Lower lobe of right lung (tissue), 2 donors: ENCODE measurements around the gene SRP19. TPM values are rescaled to one million over a fixed set of nuclear protein-coding genes. Genes with fewer than 3 reads are reported as not detected.

Experiments
- ATAC-seq, 2 donors: fragments of 200-7000 bp; cut with Tn5 transposase; one replicate each; pipeline ENCODE4 v1.9.1; 2020 to 2022; ENCODE audit warnings: mild to moderate bottlenecking in 2 of 2, moderate library complexity in 2 of 2
- DNase-seq: peaks from one replicate; pipeline ENCODE4 v3.0.0-alpha.2; 2020
- H3K27ac ChIP-seq: fragments of 200-600 bp; one replicate; pipeline ENCODE4 v1.8.0; 2022
- H3K27me3 ChIP-seq: fragments of 200-600 bp; one replicate; pipeline ENCODE4 v1.8.0; 2022; ENCODE audit warnings: low read depth
- H3K36me3 ChIP-seq: fragments of 200-600 bp; one replicate; pipeline ENCODE4 v1.8.0; 2022; ENCODE audit warnings: mild to moderate bottlenecking
- H3K4me1 ChIP-seq: fragments of 200-600 bp; one replicate; pipeline ENCODE4 v1.8.0; 2022
- H3K4me3 ChIP-seq: fragments of 200-600 bp; one replicate; pipeline ENCODE4 v1.8.0; 2022; ENCODE audit warnings: mild to moderate bottlenecking
- H3K9me3 ChIP-seq: fragments of 200-600 bp; one replicate; pipeline ENCODE4 v1.8.0; 2022
- intact Hi-C: fragments of 100-400 bp; cut with DNase I; formaldehyde crosslinking; loops from one replicate; pipeline ENCODE4 v1.11.0; 2022
- total RNA-seq: library from RNA; stranded (reverse); fragmentation: NEBNext Ultra II Directional; extraction: Animal tissue kit (Norgen Biotek cat#: 25700); gene quantifications from one replicate; pipeline ENCODE4 v1.2.1, GENCODE V29; 2021
- TF ChIP-seq, protein P1 (sequence below): fragments of 200-600 bp; IDR thresholded peaks from one replicate; pipeline ENCODE4 v1.8.0; 2022; ENCODE audit warnings: antibody characterized with exemption, mild to moderate bottlenecking
- donor health status: DM: no; HTN: yes; CAD: no; lungs with severe emphysema.

Gene SRP19
- total RNA-seq, 1 donor from 2014 or later: 29.5 TPM

DNA sequence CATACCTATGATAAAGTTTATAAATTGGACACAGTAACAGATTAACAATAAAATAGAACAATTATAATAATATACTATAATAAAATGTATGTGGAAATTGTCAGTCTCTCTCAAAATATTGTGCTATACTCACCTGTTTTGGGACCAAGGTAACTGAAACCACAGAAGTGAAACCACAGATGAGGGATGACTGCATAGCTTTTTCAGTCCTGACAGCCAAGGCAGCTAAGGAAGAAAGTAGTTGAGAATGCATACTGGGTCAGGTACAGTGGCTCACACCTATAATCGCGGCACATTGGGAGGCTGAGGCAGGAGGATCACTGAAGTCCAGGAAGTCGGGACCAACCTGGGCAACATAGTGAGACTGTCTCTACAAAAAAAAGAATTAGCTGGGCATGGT lies 8.9 kb downstream of the SRP19 start:
- H3K36me3 ChIP-seq: peaks cover 69% of the 10 kb centered on the region
- H3K27me3 ChIP-seq: no peaks in the 10 kb centered on the region
- ATAC-seq: no peak
- no peak overlapping the region for H3K27ac ChIP-seq
- intact Hi-C loops: no loop called here
- H3K4me3 ChIP-seq: no peak overlapping the region
- H3K4me1 ChIP-seq: no peaks in the 10 kb centered on the region
- no peaks in the 10 kb centered on the region for H3K9me3 ChIP-seq
- no peak for DNase-seq
- TF ChIP-seq, protein P1, sequence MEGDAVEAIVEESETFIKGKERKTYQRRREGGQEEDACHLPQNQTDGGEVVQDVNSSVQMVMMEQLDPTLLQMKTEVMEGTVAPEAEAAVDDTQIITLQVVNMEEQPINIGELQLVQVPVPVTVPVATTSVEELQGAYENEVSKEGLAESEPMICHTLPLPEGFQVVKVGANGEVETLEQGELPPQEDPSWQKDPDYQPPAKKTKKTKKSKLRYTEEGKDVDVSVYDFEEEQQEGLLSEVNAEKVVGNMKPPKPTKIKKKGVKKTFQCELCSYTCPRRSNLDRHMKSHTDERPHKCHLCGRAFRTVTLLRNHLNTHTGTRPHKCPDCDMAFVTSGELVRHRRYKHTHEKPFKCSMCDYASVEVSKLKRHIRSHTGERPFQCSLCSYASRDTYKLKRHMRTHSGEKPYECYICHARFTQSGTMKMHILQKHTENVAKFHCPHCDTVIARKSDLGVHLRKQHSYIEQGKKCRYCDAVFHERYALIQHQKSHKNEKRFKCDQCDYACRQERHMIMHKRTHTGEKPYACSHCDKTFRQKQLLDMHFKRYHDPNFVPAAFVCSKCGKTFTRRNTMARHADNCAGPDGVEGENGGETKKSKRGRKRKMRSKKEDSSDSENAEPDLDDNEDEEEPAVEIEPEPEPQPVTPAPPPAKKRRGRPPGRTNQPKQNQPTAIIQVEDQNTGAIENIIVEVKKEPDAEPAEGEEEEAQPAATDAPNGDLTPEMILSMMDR: no peak

DNA sequence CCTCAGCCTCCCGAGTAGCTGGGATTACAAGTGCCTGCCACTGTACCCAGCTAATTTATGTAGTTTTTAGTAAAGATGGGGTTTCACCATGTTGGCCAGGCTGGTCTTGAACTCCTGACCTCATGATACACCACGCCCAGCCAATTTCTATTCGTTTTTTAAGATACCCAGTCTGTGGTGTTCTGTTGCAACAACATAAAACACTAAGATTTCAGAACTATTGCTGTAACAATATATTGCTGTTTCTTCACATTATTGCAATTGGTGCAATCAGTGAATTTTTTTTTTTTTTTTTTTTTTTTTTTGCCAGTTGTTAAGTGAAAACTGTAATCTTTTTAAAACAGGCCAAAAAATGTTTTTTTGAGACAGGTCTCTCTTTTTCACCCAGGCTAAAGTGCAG lies 9.9 kb downstream of the SRP19 start:
- Histone ChIP-seq H3K4me3 (no peak overlapping the region), H3K27me3 (no peaks in the 10 kb centered on the region), H3K36me3 (peaks cover 66% of the 10 kb centered on the region), H3K9me3 (no peaks in the 10 kb centered on the region), H3K4me1 (no peaks in the 10 kb centered on the region), H3K27ac (no peak overlapping the region)
- TF ChIP-seq, protein P1: no peak
- DNase-seq: no peak
- intact Hi-C loops: no loop called here
- no peak for ATAC-seq

DNA sequence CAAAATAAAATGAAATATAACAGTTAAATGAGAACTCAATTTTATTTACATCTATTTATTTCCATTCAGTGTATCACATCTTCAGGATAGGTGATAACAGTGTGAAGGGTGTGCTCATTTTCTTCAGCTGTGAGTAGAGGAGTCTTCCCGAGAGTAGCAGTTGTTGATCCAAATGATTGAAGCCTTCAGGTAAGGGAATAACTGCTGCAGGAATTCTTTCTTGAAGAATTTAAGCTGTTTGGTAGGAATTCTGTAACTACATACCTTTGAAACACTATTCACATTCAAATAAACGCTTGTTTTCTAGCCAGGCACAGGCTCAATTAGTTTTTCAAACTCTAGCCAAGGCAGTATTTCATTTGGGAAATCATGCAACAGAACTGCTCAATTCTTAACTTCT lies 15.3 kb downstream of the SRP19 start:
- TF ChIP-seq, protein P1: no peak
- no peaks in the 10 kb centered on the region for H3K4me1 ChIP-seq
- H3K27me3 ChIP-seq: no peaks in the 10 kb centered on the region
- intact Hi-C loops: no loop called here
- DNase-seq (no peak), ATAC-seq (no peak)
- H3K9me3 ChIP-seq: no peaks in the 10 kb centered on the region
- no peak overlapping the region for H3K4me3 ChIP-seq
- peaks cover 59% of the 10 kb centered on the region for H3K36me3 ChIP-seq
- no peak overlapping the region for H3K27ac ChIP-seq

DNA sequence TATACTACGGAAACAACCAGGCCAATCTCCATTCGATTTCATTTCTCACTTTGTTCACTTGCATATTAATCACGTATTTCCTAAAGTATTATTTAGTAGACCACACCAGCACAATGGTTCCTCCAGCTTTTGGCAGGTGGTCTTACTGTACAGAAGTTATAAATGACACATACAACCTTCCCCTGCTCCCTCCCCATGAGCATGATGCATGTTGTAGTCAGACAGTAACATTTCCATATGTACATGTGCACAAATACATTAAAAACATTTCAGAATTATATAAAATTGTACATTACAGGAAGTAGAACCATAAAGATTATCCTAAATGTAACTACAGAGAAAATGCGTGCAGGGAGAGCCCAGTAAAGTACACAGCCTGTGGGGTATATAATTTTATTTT lies 17.0 kb downstream of the SRP19 start:
- peaks cover 62% of the 10 kb centered on the region for H3K36me3 ChIP-seq
- no peaks in the 10 kb centered on the region for H3K9me3 ChIP-seq
- ATAC-seq (no peak), DNase-seq (no peak)
- TF ChIP-seq, protein P1: no peak
- no peak overlapping the region for H3K27ac ChIP-seq
- no peak overlapping the region for H3K4me3 ChIP-seq
- intact Hi-C loops: no loop called here
- no peaks in the 10 kb centered on the region for H3K27me3 ChIP-seq
- H3K4me1 ChIP-seq: no peaks in the 10 kb centered on the region

DNA sequence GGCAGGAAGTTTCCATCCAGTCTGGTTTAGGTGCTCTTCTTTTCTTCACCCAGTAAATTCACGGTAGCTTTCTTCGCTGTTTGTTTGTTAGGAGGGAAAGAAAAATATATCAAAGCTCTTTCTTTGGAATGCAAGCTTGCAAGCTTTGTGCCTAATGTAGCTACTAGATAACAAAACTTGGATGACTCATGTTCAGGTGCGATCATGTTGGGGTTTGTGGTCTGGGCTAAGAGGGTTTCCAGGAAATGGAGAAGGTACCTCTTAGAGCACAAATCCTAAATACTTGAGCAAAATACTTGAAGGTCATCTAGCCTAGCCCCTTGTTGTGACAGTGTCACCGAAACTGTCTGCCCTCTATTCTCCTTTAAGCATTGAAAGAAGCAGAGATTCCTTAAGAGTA lies 17.7 kb downstream of the SRP19 start:
- H3K36me3 ChIP-seq: peaks cover 69% of the 10 kb centered on the region
- intact Hi-C loops: no loop called here
- H3K4me3 ChIP-seq: no peak overlapping the region
- no peak overlapping the region for H3K27ac ChIP-seq
- TF ChIP-seq, protein P1: no peak
- DNase-seq (no peak), ATAC-seq (peak; percentile 43 to 47)
- no peaks in the 10 kb centered on the region for H3K9me3 ChIP-seq
- no peaks in the 10 kb centered on the region for H3K4me1 ChIP-seq
- H3K27me3 ChIP-seq: no peaks in the 10 kb centered on the region
